Endothelial cell of umbilical vein (primary cell): ENCODE results near the gene RMND5B. TPM values are rescaled to one million over a fixed set of nuclear protein-coding genes. Genes with fewer than 3 reads are reported as not detected.

Source experiments
- BruUV-seq: library from RNA; stranded (reverse); fragments of 400-500 nt; replicated peaks from 2 replicates; lab custom pipeline; 2021; lab: Mats Ljungman, UMichigan
- CTCF ChIA-PET: fragments of 300-600, 350-600 bp; sonication (Branson Sonifier 250); formaldehyde crosslinking; loops from one replicate; lab custom pipeline; 2021; ENCODE audit warnings: antibody characterized with exemption, inconsistent platforms; lab: Charles Lee
- POLR2A ChIA-PET: fragments of 300-600, 350-600 bp; sonication (Branson Sonifier 250); formaldehyde crosslinking; loops from one replicate; lab custom pipeline; 2021; ENCODE audit warnings: antibody characterized with exemption, inconsistent platforms; lab: Charles Lee
- DNase-seq: peaks from one replicate; pipeline ENCODE4 v3.0.0-alpha.2; 2011; ENCODE audit warnings: low read depth, low spot score
- FAIRE-seq: peaks from 2 replicates; lab custom pipeline; 2011; peaks lifted over from hg19 to GRCh38; lab: Jason Lieb, UNC
- H2AFZ ChIP-seq: 2 replicates; pipeline ENCODE4 v1.6.0; 2012; ENCODE audit warnings: low read depth, low read length, control low read depth, inconsistent platforms
- H3K27ac ChIP-seq: 2 replicates; pipeline ENCODE4 v1.5.1; 2011; ENCODE audit warnings: low read depth, mild to moderate bottlenecking, control low read depth, low read length, moderate library complexity; ENCODE audit not compliant: insufficient read depth
- H3K27me3 ChIP-seq, 2 experiments: 2 replicates each; pipeline versions ENCODE4 v1.6.0 to v1.6.1; 2011; ENCODE audit warnings: low read length in 2 of 2, mixed read lengths in 1 of 2; ENCODE audit not compliant: control insufficient read depth in 2 of 2, insufficient read depth in 2 of 2
- H3K36me3 ChIP-seq, 2 experiments: 2 replicates in 1 of 2; 3 replicates in 1 of 2; pipeline ENCODE4 v1.5.1; 2011; ENCODE audit warnings: low read length in 2 of 2, mild to moderate bottlenecking in 1 of 2, moderate library complexity in 1 of 2; ENCODE audit not compliant: control insufficient read depth in 2 of 2, insufficient read depth in 2 of 2; ENCODE audit errors: extremely low read depth in 1 of 2
- H3K4me1 ChIP-seq: 3 replicates; pipeline ENCODE4 v1.5.1; 2011; ENCODE audit warnings: mild to moderate bottlenecking, low read length; ENCODE audit not compliant: control insufficient read depth, insufficient read depth; ENCODE audit errors: extremely low read depth
- H3K4me2 ChIP-seq: 2 replicates; pipeline ENCODE4 v1.6.1; 2011; ENCODE audit warnings: low read length, control low read depth, mixed read lengths; ENCODE audit not compliant: insufficient read depth
- H3K4me3 ChIP-seq, 3 experiments: fragments of 200-600 bp in 1 of 3; sonication (generic), shearing (Covaris generic) in 1 of 3; replicated peaks in 1 of 3; 2 replicates each; pipeline ENCODE4 v1.5.1; 2011 to 2016; ENCODE audit warnings: control low read depth in 3 of 3, low read length in 3 of 3, mild to moderate bottlenecking in 2 of 3, inconsistent platforms in 1 of 3, low read depth in 1 of 3, moderate library complexity in 1 of 3; ENCODE audit not compliant: insufficient read depth in 1 of 3
- H3K79me2 ChIP-seq: 2 replicates; pipeline ENCODE4 v1.6.0; 2012; ENCODE audit warnings: low read length, inconsistent platforms; ENCODE audit not compliant: control insufficient read depth, insufficient read depth
- H3K9ac ChIP-seq: replicated peaks from 2 replicates; pipeline ENCODE3; 2011; ENCODE audit warnings: low read length, control low read depth; ENCODE audit not compliant: insufficient read depth; ENCODE audit errors: extremely low read depth
- H3K9me1 ChIP-seq: replicated peaks from 3 replicates; pipeline ENCODE4 v1.6.0; 2011; ENCODE audit warnings: mild to moderate bottlenecking, low read length; ENCODE audit not compliant: control insufficient read depth, insufficient read depth; ENCODE audit errors: extremely low read depth
- H3K9me3 ChIP-seq: replicated peaks from 2 replicates; pipeline ENCODE4 v1.5.1; 2012; ENCODE audit warnings: low read length, inconsistent platforms; ENCODE audit not compliant: control insufficient read depth, insufficient read depth
- H4K20me1 ChIP-seq: replicated peaks from 2 replicates; pipeline ENCODE3; 2011; ENCODE audit warnings: mild to moderate bottlenecking, low read length; ENCODE audit not compliant: control insufficient read depth, insufficient read depth; ENCODE audit errors: extremely low read depth
- EZH2 ChIP-seq: IDR thresholded peaks from 2 replicates; pipeline ENCODE4 v1.6.1; 2012; ENCODE audit warnings: borderline replicate concordance, low read depth, mild to moderate bottlenecking, moderate library complexity, low read length, inconsistent platforms; ENCODE audit not compliant: severe bottlenecking
- FOS ChIP-seq: IDR thresholded peaks from 2 replicates; pipeline ENCODE4 v1.6.1; 2011; ENCODE audit warnings: mild to moderate bottlenecking, low read length, moderate library complexity, borderline replicate concordance; ENCODE audit not compliant: insufficient read depth
- GATA2 ChIP-seq: IDR thresholded peaks from 2 replicates; pipeline ENCODE4 v1.7.0; 2011; ENCODE audit warnings: low read depth, mild to moderate bottlenecking, moderate library complexity, mixed read lengths, low read length; ENCODE audit not compliant: insufficient read length, insufficient read depth
- JUN ChIP-seq: IDR thresholded peaks from 2 replicates; pipeline ENCODE4 v1.6.1; 2011; ENCODE audit warnings: borderline replicate concordance, low read depth; ENCODE audit not compliant: insufficient read length, insufficient read depth
- MYC ChIP-seq: IDR thresholded peaks from one replicate; pipeline ENCODE4 v1.6.1; 2011; ENCODE audit warnings: mild to moderate bottlenecking, low read depth, low read length
- POLR2A ChIP-seq: IDR thresholded peaks from 2 replicates; pipeline ENCODE4 v1.6.1; 2012; ENCODE audit warnings: low read depth, mild to moderate bottlenecking, control low read depth, low read length
- POLR2AphosphoS5 ChIP-seq: IDR thresholded peaks from 2 replicates; pipeline ENCODE4 v1.6.1; 2012; ENCODE audit warnings: low read depth, mild to moderate bottlenecking, control low read depth, low read length, moderate library complexity; ENCODE audit not compliant: insufficient read depth
- dilution Hi-C: fragments of 300-500 bp; cut with MboI; formaldehyde crosslinking; loops from one replicate; pipeline ENCODE4 v1.15.0; 2019; ENCODE audit warnings: low sequenced_read_pairs; ENCODE audit not compliant: extremely low pct_ligation_motif_present
- intact Hi-C: fragments of 100-400 bp; cut with micrococcal nuclease; formaldehyde crosslinking; loops from one replicate; pipeline ENCODE4 v1.10.0; 2022
- polyA plus RNA-seq, 4 experiments: library from polyadenylated mRNA; depleted of rRNA in 3 of 4; stranded (reverse) in 3 of 4; unstranded in 1 of 4; fragments of >200 nt; gene quantifications; 2 replicates each; pipeline versions ENCODE4 v1.2.1 to v1.2.3, GENCODE V29; 2011 to 2012; ENCODE audit warnings: missing spikeins in 1 of 4
- total RNA-seq: library from RNA; stranded (reverse); gene quantifications from 2 replicates; pipeline ENCODE4 v1.2.3, GENCODE V29; 2021
- TF ChIP-seq, protein P1 (sequence below), 2 donors: IDR thresholded peaks; 1 replicate in 1 of 2; 2 replicates in 1 of 2; pipeline ENCODE4 v1.5.1; 2011; ENCODE audit warnings: low read length in 2 of 2, mild to moderate bottlenecking in 2 of 2, moderate library complexity in 2 of 2, control low read depth in 1 of 2, inconsistent platforms in 1 of 2, low read depth in 1 of 2; ENCODE audit not compliant: insufficient read depth in 1 of 2; ENCODE audit errors: extremely low read depth in 1 of 2
- TF ChIP-seq, protein P2 (sequence below): IDR thresholded peaks from 2 replicates; pipeline ENCODE4 v1.6.1; 2011; ENCODE audit not compliant: insufficient read depth, insufficient read length

RMND5B gene
- total and polyA plus RNA-seq, 2 donors (not counting 3 experiments of a cell fraction or from before 2014, with no cell fraction given), result 38.2 to 40.2 TPM

DNA sequence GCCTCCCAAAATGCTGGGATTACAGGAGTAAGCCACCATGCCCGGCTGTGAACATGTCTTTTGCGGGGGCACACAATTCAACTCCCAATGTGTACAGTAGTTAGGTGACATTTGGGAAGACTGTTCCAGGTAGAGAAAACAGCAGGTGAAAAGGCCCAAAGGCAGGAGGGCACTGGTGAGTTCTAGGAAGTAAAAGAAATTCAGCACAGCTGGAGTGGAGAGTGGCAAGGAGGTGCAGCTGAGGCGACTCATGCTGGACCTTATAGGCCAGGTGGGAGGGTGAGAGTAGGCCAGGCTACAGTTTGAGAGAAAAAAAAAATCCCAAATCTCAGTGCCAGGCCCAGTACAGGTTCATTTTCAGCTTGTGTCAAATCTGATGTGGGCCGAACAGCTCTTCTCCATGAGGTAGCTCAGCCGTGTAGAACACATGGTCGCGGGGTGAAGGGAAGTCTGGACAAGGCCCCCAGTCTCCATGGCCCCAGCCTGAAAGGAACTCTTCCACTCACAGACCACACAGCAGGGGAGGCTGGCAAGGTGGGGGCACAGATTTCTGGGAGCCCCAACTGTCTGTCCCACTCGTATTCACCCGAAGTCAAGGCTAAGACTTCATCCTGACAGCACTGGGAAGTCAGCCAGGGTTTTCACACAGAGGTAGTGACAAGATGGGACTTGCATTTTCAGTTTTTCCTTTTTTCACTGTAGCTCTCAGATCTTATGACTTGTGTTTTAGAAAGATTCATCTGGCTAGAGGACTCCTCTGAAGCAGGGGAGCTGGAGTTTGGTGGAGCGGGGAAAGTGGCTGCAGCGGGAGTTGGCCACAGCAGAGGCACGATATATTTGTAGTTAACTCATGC lies 69.0 kb downstream of the RMND5B start:
- no peak for DNase-seq
- no peak overlapping the region for H3K9ac ChIP-seq
- dilution Hi-C loops, result no loop called here
- no peak overlapping the region for H3K27ac ChIP-seq
- H3K9me1 ChIP-seq, result no peaks in the 10 kb centered on the region
- no peaks in the 10 kb centered on the region for H3K36me3 ChIP-seq
- no peak overlapping the region for H3K4me3 ChIP-seq
- H3K4me1 ChIP-seq, result peaks cover 4% of the 10 kb centered on the region
- H3K79me2 ChIP-seq, result peaks cover 7% of the 10 kb centered on the region
- no TSS peak for BruUV-seq
- no peak overlapping the region for H2AFZ ChIP-seq
- no peaks in the 10 kb centered on the region for H4K20me1 ChIP-seq
- TF ChIP-seq, protein P1, sequence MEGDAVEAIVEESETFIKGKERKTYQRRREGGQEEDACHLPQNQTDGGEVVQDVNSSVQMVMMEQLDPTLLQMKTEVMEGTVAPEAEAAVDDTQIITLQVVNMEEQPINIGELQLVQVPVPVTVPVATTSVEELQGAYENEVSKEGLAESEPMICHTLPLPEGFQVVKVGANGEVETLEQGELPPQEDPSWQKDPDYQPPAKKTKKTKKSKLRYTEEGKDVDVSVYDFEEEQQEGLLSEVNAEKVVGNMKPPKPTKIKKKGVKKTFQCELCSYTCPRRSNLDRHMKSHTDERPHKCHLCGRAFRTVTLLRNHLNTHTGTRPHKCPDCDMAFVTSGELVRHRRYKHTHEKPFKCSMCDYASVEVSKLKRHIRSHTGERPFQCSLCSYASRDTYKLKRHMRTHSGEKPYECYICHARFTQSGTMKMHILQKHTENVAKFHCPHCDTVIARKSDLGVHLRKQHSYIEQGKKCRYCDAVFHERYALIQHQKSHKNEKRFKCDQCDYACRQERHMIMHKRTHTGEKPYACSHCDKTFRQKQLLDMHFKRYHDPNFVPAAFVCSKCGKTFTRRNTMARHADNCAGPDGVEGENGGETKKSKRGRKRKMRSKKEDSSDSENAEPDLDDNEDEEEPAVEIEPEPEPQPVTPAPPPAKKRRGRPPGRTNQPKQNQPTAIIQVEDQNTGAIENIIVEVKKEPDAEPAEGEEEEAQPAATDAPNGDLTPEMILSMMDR (IDR thresholded peaks at IDR 0.05; ENCODE audit: extremely low read depth in 1 of 2, insufficient read depth in 1 of 2, low read depth in 1 of 2, low read length in 2 of 2), result no peak
- no peak for TF ChIP-seq JUN
- no peak for TF ChIP-seq POLR2A
- no peak for TF ChIP-seq POLR2AphosphoS5
- no peak for TF ChIP-seq GATA2
- TF ChIP-seq, protein P2, sequence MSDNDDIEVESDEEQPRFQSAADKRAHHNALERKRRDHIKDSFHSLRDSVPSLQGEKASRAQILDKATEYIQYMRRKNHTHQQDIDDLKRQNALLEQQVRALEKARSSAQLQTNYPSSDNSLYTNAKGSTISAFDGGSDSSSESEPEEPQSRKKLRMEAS, result no peak
- no peak for TF ChIP-seq FOS
- TF ChIP-seq MYC, result no peak
- TF ChIP-seq EZH2, result no peak
- ChIA-PET POLR2A (no interaction called here), CTCF (no interaction called here)
- H3K4me2 ChIP-seq, result no peak overlapping the region
- FAIRE-seq, result no peak
- peaks cover 0 to under 1% of the 10 kb centered on the region in 2 experiments for H3K27me3 ChIP-seq
- intact Hi-C loops, result no loop called here
- H3K9me3 ChIP-seq, result no peaks in the 10 kb centered on the region

Other genes starting within 250 kb of the RMND5B start
- not detected in 2 replicates for gene PROP1, start 134.8 kb upstream of the RMND5B start, total RNA-seq
- not detected in 2 replicates for gene PROP1, start 134.8 kb upstream of the RMND5B start, polyA plus RNA-seq
- gene N4BP3, start 17.5 kb upstream of the RMND5B start, total RNA-seq, result 38.2 and 40.3 TPM in 2 replicates
- gene N4BP3, start 17.5 kb upstream of the RMND5B start, polyA plus RNA-seq, result 11.8 and 12.5 TPM in 2 replicates
- gene NHP2, start 22.9 kb downstream of the RMND5B start, total RNA-seq, result 205 and 210 TPM in 2 replicates
- 202 and 220 TPM in 2 replicates for gene NHP2, start 22.9 kb downstream of the RMND5B start, polyA plus RNA-seq
- not detected in 2 replicates for gene GMCL2, start 56.4 kb downstream of the RMND5B start, total RNA-seq
- not detected in 2 replicates for gene GMCL2, start 56.4 kb downstream of the RMND5B start, polyA plus RNA-seq
- 309 and 310 TPM in 2 replicates for gene HNRNPAB, start 73.5 kb downstream of the RMND5B start, total RNA-seq
- 165 and 207 TPM in 2 replicates for gene HNRNPAB, start 73.5 kb downstream of the RMND5B start, polyA plus RNA-seq
- gene PHYKPL, start 101.8 kb downstream of the RMND5B start, total RNA-seq, result 80.5 and 81.7 TPM in 2 replicates
- gene PHYKPL, start 101.8 kb downstream of the RMND5B start, polyA plus RNA-seq, result 71.7 and 75.8 TPM in 2 replicates